PFSK-1 (cell line): ENCODE measurements around the gene ZYG11A.

ENCODE experiments used
- FOXP2 ChIP-seq: optimal IDR thresholded peaks from 2 replicates; pipeline ENCODE3; 2011; ENCODE audit warnings: borderline replicate concordance, control low read depth, inconsistent platforms; ENCODE audit not compliant: insufficient read depth; ENCODE audit errors: extremely low read length, extremely low read depth
- POLR2AphosphoS5 ChIP-seq: IDR thresholded peaks from 2 replicates; pipeline ENCODE4 v1.6.1; 2012; ENCODE audit warnings: low read depth, mild to moderate bottlenecking, control low read depth, low read length, moderate library complexity
- REST ChIP-seq, 2 experiments: IDR thresholded peaks; 2 replicates each; pipeline versions ENCODE4 v1.6.1 to v1.8.0; 2011 to 2012; ENCODE audit warnings: low read depth in 2 of 2, low read length in 2 of 2, control low read depth in 1 of 2, inconsistent platforms in 1 of 2, mild to moderate bottlenecking in 1 of 2, moderate library complexity in 1 of 2; ENCODE audit not compliant: insufficient read depth in 1 of 2
- SIN3A ChIP-seq: IDR thresholded peaks from 2 replicates; pipeline ENCODE4 v1.6.1; 2012; ENCODE audit warnings: mild to moderate bottlenecking, low read length, moderate library complexity, borderline replicate concordance; ENCODE audit not compliant: insufficient read depth
- TAF1 ChIP-seq: IDR thresholded peaks from 2 replicates; pipeline ENCODE4 v1.6.1; 2012; ENCODE audit warnings: low read length, control low read depth, borderline replicate concordance; ENCODE audit not compliant: insufficient read depth

Gene ZYG11A

GRCh38 chr1:52892424-52893215 lies 50.1 kb downstream of the ZYG11A start:
- no peak for TF ChIP-seq REST (IDR thresholded peaks at IDR 0.05; ENCODE audit: insufficient read depth in 1 of 2, low read depth in 2 of 2, low read length in 2 of 2)
- no peak for TF ChIP-seq FOXP2
- no peak for TF ChIP-seq TAF1
- TF ChIP-seq POLR2AphosphoS5: no peak
- TF ChIP-seq SIN3A: no peak

- TF ChIP-seq FOXP2 (peak; percentile 42), POLR2AphosphoS5 (no peak)
Measured at GRCh38 chr1:52899445-52899894, 56.9 kb downstream of the ZYG11A start.

- TF ChIP-seq POLR2AphosphoS5 (no peak), SIN3A (no peak), FOXP2 (no peak), TAF1 (no peak), REST (IDR thresholded peaks at IDR 0.05; ENCODE audit: insufficient read depth in 1 of 2, low read depth in 2 of 2, low read length in 2 of 2) (no peak)
Measured at GRCh38 chr1:52900402-52900801, 57.8 kb downstream of the ZYG11A start.

- TF ChIP-seq FOXP2 (no peak), REST (IDR thresholded peaks at IDR 0.05; ENCODE audit: insufficient read depth in 1 of 2, low read depth in 2 of 2, low read length in 2 of 2) (no peak), SIN3A (no peak), TAF1 (no peak)
Measured at GRCh38 chr1:52901384-52901783, 58.8 kb downstream of the ZYG11A start.

GRCh38 chr1:52904208-52904926 lies 61.8 kb downstream of the ZYG11A start:
- TF ChIP-seq FOXP2 (no peak), SIN3A (no peak), REST (IDR thresholded peaks at IDR 0.05; ENCODE audit: insufficient read depth in 1 of 2, low read depth in 2 of 2, low read length in 2 of 2) (no peak), POLR2AphosphoS5 (no peak), TAF1 (no peak)
